Measurements from ENCODE around the gene PCDHGA4. TPM values are rescaled to one million over a fixed set of nuclear protein-coding genes. Genes with fewer than 3 reads are reported as not detected.
"Not testable (repeated sequence)": the region's sequence is repeated elsewhere in the genome, so short reads cannot be mapped to it uniquely, and the experiment has no call there.

PCDHGA4 gene
- 1 to 10 TPM; 2.1 to 3.0 (median 2.5) TPM for polyA plus RNA-seq (ENCODE audit: insufficient read length in 4 of 4)

DNA sequence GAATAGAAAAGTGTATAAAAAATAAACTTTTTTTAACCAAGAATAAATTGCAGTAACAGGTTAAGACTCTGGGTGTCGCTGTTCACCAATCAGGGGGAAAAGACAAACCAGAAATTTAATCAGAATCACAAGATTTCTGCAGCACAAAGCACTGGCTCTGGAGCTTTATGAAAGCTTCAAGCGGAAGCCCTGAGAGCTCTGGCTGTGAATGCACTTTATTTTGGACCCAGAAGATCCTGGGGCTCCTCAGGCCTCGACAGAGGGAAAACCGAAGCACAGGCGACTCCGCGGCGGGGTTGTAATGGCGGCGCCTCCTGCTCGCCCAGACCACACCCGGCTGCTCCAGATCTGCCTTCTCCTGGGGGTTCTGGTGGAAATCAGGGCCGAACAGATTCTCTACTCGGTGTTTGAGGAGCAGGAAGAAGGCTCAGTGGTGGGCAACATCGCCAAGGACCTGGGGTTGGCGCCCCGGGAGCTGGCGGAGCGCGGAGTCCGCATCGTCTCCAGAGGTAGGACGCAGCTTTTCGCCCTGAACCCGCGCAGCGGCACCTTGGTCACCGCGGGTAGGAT is at the start of gene PCDHGA4:
PCDHGA4 (plus strand) TSS at position 122 of the 570 bp plus-strand sequence; CDS start at position 209, 87 bp downstream.
- DNase-seq (ENCODE audit: low read depth in 4 of 4, low spot score in 2 of 4) = no peak

DNA sequence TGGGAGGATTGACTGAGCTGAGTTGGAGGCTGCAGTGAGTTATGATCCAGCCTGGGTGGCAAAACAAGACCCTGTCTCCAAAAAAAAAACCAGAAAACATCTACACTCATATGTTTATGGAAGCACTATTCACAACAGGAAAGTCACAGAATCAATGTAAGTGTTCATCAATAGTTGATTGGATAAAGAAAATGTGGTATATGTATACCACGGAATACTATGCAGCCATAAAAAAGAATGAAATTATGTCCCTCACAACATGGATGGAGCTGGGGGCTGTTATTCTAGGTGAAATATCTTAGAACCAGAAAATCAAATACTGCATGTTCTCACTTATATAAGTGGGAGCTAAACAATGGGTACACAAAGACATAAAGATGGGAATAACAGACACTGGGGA is 48.2 kb upstream of the PCDHGA4 start:
- no peak for DNase-seq (ENCODE audit: low read depth in 4 of 4, low spot score in 2 of 4)

DNA sequence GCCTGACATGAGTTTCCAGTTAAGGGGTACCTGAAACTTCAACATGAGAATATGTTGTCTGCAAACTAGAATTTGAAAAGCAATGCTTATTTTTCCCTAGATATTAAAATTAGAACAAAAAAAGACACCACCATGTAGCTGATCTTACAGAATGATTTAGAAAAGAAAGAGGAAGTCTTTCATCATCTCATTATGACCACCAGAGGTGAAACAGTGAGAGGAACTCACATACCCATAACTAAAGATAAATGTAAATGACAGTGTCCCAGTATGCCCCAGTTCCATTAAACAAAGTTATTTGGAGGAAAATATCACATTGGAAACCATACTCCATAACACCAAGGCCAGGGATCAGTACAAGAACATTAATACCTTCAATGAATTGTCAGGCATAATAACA is 41.1 kb upstream of the PCDHGA4 start:
- no peak for DNase-seq (ENCODE audit: low read depth in 4 of 4, low spot score in 2 of 4)

DNA sequence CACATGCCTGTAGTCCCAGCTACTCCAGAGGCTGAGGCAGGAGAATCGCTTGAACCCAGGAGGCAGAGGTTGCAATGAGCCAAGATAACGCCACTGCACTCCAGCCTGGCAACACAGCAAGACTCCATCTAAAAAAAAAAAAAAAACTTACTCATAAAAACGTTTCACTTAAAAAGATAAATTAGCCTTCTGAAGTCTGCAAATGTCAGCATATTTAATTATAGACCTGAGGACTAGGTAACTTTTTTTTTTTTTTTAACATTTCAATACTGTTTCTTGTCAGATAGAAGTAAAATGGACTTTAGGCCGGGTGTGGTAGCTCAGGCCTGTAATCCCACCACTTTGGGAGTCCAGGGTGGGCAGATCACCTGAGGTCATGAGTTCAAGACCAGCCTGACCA is 37.9 kb upstream of the PCDHGA4 start:
- not testable (repeated sequence) for DNase-seq (ENCODE audit: low read depth in 4 of 4, low spot score in 2 of 4)

DNA sequence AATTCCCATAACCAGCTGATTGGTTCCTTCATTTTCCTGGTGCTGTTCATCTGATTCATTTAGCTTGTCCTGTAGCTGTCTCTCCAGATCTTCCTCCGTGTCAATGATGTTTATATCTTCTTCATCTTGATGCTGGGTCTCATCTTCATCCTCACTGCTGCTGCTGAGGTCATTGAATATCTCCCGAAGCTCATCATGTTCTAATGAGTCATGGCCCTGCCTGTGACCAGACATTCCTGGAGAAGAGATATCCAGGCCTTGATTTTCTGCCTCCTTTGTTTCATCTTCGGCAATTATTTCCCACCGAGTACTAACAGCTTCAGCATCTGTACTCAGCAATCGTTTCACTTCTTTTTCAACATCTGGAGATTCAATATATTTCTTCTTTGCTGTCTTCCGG is 35.6 kb upstream of the PCDHGA4 start:
- DNase-seq (ENCODE audit: low read depth in 4 of 4, low spot score in 2 of 4) = no peak

DNA sequence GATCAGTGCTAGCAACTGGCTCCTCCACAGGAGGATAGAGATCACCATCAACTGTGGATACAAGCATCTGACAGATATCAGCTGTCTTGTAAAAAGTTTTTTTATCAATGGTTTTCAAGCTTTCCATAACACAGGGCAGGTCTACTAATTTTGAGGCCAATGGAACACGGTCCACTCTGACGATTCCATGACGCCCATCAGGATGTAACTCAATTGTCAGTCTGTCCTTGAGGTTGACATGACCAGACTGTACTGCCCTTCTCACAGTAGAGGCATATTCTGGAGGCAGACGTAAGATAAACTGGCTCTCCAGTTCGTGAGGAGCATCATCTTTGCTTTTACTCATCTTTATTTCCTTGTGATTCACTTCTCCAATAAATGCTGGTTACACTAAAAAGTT is 35.1 kb upstream of the PCDHGA4 start:
- no peak for DNase-seq (ENCODE audit: low read depth in 4 of 4, low spot score in 2 of 4)

DNA sequence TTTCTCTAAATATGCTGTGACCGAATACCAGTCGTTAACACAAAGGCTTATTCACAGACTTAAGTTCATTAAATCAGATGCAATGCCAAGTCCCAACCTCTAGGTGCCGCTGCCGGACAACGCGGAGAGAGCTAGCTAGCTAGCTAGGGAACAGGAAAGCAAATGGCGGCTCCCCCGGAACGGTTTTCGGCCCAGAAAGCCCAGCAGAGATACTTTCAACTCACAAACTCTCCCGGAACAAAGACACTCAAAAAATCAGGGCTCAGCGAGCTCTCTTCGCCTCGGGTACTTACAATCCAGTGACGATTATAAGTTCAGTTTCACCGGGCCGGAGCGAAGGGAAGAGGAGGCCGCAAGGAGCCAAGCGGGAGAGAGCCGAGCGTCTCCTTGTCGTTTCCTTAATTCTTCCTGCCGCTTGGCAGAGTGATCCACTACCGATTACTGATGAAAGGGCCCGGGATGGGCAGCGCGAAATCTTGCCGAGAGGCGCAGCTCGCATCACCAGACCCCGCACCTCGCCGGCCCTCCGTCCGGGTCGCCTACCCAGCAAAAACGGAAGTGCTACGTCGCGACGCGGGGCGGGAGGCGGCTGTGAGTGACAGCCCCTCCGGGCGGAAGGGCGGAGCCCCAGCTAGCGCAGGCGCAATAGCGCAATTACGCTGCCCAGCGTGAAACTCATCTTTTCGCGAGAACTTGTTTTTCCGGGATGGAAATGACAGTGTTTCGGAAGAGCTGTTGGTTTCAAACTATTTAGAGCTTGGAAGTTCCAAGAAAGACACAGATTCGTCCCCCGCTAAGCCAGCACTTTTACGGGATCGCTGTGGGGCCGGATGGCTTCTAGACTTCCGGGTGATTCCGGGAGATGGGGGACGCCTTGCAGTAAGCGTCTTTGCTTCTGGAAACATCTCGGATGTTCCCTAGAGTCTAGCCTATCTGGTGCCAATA is 34.3 kb upstream of the PCDHGA4 start, which contains the start of gene TAF7:
TAF7 (minus strand) TSS at position 560 of the 945 bp plus-strand sequence. CDS start 740 bp downstream, outside the sequence.
- DNase-seq (ENCODE audit: low read depth in 4 of 4, low spot score in 2 of 4) = peak; percentile 90 to 93 (median 91)

DNA sequence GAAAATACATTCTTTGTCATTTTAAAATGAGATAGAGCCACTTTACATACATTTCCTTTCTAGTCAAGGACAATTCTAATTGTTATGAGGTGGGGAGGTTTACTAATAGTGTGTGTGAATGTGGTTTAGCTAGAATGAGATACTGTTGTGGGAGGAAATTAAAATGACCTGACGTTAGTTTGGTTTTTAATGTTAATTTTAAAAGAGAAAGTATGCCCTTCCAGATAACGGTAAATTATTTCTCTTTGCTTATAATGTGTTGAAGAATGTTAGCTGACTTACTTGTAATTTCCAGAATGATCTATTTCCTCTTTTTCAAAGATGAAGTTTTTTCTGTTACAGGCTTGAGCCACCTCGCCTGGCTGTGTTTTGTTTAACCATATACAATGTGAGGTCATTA is 32.6 kb upstream of the PCDHGA4 start:
- DNase-seq (ENCODE audit: low read depth in 4 of 4, low spot score in 2 of 4) = no peak

DNA sequence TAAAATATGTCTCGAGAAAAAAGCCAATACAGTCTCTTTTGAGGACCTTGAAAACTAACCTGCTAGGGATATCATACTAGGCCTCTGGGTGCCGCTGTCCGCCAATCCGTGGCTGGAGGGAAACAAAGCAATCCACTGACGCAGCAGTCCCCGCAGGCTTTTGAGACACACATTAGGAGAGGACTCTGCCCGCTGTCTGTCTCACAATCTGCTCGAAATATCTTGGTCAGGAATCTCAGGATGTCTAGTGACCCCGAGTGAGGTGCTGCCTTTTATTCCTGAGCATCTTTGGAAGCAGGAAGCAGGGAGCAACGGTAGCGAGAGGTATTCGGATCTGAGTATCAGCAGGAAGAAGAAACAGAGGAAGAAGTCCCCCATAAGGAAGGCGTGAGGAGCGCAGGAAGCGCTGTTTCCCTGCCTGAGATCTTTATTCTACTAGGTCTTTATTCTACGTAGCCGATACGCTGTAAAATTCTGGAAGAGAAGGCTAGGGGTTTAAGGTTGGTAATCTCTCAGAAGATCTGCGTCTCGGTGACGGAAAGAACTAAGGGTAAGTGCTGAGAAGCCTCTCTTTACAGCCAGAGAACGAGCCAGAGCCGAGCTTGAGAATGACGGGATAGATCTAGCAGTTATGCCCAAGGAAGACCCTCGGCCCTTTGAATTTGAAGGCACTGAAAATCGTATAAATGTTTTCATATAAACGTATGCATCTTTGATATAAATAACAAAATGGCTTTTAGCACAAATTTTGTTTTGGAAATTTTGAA is 28.6 kb upstream of the PCDHGA4 start:
- DNase-seq (ENCODE audit: low read depth in 4 of 4, low spot score in 2 of 4) = peak in 1 of 4 donors; percentile 26

DNA sequence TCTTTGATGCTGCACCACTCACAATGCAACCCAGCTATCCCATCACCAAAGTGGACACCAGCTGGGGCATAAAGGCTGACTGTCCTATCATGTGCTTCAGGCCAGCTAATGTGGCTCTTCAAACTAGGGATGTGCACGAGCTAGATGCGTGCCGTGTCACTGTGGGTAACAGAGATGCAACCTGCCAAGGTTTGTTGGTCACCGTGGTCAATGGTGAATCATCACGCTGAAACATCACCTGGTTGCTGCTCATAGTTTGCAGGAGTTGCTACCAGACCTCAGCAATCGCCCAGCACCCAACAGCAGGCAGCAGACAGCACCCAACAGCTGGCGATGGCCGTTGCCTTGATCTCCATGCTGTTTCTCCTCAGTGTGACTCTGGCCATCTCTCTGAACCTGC is 26.6 kb upstream of the PCDHGA4 start:
- DNase-seq (ENCODE audit: low read depth in 4 of 4, low spot score in 2 of 4) = no peak

DNA sequence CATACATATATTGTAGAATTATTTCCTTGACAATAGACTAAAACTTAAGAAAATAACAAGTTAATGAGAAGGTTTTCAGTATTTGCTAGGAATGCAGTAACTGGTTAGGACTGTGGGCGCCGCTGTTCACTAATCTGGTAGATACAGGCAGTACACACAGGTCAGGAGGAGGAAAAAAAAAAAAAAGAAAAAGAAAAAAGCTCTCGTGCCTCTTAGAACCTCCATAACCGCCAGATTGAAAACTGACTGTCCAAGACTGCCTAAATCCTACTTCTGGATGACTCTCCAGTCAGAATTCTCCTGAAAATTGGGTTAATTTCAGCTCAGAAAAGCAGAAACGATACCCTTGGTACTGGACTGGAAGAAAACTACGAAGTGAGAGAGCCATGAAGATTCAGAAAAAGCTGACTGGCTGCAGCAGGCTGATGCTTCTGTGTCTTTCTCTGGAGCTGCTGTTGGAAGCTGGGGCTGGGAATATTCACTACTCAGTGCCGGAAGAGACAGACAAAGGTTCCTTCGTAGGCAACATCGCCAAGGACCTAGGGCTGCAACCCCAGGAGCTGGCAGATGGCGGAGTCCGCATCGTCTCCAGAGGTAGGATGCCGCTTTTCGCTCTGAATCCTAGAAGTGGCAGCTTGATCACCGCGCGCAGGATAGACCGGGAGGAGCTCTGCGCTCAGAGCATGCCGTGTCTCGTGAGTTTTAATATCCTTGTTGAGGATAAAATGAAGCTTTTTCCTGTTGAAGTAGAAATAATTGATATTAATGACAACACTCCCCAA is 24.3 kb upstream of the PCDHGA4 start, which contains the start of gene PCDHGA1:
PCDHGA1 (plus strand) TSS at position 216 of the 782 bp plus-strand sequence.
- DNase-seq (ENCODE audit: low read depth in 4 of 4, low spot score in 2 of 4) = no peak

DNA sequence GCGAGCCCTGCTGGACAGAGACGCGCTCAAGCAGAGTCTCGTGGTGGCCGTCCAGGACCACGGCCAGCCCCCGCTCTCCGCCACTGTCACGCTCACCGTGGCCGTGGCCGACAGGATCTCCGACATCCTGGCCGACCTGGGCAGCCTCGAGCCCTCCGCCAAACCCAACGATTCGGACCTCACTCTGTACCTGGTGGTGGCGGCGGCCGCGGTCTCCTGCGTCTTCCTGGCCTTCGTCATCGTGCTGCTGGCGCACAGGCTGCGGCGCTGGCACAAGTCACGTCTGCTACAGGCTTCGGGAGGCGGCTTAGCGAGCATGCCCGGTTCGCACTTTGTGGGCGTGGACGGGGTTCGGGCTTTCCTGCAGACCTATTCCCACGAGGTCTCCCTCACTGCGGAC is 22.2 kb upstream of the PCDHGA4 start:
- not testable (repeated sequence) for DNase-seq (ENCODE audit: low read depth in 4 of 4, low spot score in 2 of 4)

DNA sequence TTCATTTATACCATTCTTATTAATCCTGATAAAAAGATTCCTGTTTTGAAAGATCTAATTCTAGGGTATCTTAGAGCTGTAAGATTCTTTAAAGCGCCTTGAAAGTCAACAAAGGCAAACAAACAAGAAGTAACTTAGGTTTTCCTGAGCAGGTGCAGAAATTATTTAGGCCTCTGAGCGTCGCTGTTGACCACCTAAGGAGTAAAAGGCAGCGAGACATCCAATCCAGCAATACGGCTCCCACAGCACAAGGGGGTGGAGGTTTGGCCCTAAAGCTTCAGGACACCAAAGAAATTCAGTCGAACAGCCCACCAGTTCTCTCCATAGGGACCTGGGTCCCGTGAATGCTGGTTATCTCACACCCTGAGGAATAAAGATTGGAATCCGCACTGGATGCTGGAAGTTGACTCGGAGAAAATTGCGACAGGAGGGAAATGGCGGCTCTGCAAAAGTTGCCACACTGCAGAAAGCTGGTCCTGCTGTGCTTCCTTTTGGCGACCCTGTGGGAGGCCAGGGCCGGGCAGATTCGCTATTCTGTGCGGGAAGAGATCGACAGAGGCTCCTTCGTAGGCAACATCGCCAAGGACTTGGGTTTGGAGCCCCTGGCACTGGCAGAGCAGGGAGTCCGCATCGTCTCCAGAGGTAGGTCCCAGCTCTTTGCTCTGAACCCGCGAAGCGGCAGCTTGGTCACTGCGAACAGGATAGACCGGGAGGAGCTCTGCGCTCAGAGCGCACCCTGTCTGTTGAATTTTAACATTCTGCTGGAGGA is 16.1 kb upstream of the PCDHGA4 start, which contains the start of gene PCDHGA2:
PCDHGA2 (plus strand) TSS at position 223 of the 769 bp plus-strand sequence.
- no peak for DNase-seq (ENCODE audit: low read depth in 4 of 4, low spot score in 2 of 4)

DNA sequence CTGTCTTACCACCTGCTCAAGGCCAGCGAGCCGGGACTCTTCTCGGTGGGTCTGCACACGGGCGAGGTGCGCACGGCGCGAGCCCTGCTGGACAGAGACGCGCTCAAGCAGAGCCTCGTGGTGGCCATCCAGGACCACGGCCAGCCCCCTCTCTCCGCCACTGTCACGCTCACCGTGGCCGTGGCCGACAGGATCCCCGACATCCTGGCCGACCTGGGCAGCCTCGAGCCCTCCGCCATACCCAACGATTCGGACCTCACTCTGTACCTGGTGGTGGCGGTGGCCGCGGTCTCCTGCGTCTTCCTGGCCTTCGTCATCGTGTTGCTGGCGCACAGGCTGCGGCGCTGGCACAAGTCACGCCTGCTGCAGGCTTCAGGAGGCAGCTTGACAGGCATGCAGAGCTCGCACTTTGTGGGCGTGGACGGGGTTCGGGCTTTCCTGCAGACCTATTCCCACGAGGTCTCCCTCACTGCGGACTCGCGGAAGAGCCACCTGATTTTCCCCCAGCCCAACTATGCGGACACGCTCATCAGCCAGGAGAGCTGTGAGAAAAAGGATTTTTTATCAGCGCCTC is 14.0 kb upstream of the PCDHGA4 start:
- DNase-seq (ENCODE audit: low read depth in 4 of 4, low spot score in 2 of 4) = not testable (repeated sequence)

DNA sequence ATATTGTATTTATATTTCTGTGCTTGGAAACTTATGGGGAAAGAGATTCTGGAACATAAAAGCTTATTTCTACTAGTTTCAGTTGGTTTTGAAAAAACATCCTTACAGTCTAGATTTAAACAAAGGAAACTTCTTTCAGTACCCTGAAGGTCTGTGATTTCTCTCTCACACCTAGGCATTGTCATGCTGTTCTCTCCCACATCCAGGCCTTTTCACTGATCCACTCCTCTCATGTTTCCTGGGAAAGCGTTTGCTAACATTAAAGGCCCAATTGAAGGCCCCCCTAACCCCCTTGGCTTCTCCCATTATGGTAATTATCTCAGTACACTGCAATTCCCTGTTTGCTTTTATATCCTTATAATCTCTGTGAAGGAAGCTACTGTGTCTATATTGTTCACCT is 12.0 kb upstream of the PCDHGA4 start:
- DNase-seq (ENCODE audit: low read depth in 4 of 4, low spot score in 2 of 4) = no peak

DNA sequence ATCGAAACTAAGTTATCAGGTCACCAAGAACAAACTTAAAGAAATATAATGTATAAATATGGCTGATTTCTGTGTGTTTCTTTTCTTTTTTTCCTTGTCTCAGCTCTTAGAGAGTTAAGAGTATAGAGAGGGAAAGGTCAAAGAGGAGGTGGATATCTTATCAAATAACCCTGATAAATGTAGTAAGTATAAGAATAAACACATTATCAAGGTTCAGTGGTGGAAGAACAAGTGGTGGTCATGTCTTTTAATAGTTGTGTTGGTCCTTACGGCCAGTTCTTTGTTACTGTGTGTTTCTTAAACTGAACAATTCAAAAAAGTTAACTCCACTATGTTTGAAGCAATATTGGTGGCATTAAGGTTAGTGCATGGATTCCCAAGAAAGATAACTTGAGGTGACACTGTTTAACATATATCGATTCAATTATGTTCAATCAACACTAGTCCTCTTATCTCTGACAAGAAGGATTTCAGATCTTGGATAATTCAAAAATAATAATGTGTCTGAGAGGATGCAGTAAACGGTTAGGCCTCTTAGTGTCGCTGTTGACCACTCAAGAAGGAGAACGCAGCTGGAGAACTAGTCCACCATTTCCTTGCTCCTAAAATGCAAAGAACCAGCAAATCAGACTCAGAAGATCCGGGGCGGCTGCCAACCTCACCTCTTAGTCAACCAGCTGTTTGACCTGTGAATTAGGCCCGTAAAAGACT is 11.4 kb upstream of the PCDHGA4 start, which contains the start of gene PCDHGA3:
PCDHGA3 (plus strand) TSS at position 588 of the 711 bp plus-strand sequence. CDS start 205 bp downstream, outside the sequence.
- DNase-seq (ENCODE audit: low read depth in 4 of 4, low spot score in 2 of 4) = no peak

DNA sequence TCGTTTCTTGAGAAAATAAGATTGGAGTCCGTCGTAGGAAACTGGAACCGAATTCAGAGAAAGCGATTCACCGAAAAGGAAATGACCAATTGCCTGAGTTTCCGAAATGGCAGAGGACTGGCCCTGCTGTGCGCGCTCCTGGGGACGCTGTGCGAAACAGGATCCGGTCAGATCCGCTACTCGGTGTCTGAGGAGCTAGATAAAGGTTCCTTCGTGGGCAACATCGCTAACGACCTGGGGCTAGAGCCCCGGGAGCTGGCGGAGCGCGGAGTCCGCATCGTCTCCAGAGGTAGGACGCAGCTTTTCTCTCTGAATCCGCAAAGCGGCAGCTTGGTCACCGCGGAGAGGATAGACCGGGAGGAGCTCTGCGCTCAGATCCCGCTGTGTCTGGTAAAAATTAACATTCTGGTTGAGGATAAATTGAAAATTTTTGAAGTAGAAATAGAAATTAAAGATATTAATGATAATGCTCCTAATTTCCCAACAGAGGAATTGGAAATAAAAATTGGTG is 10.8 kb upstream of the PCDHGA4 start:
- DNase-seq (ENCODE audit: low read depth in 4 of 4, low spot score in 2 of 4) = no peak

DNA sequence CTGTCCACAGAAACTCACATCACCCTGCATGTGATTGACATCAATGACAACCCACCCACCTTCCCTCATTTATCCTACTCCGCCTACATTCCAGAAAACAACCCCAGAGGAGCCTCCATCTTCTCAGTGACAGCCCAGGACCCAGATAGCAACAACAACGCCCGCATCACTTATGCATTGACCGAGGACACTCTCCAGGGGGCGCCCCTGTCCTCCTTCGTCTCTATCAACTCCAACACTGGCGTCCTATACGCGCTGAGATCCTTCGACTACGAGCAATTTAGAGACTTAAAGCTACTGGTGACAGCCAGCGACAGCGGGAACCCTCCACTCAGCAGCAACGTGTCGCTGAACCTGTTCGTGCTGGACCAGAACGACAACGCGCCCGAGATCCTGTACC is 9.5 kb upstream of the PCDHGA4 start:
- no peak for DNase-seq (ENCODE audit: low read depth in 4 of 4, low spot score in 2 of 4)

All from left renal cortex interstitium (tissue), 4 donors.